T-helper 2 cell treated with Interferon-gamma antibody and Interleukin-4, amounts not matched to agents 5 μg/mL and 100 μg/mL, for 36 hours (primary cell): Measurements from ENCODE around the gene VANGL1.
"Not testable (repeated sequence)": the region's sequence is repeated elsewhere in the genome, so short reads cannot be mapped to it uniquely, and the experiment has no call there.

Source experiments
- DNase-seq: peaks from one replicate; pipeline ENCODE4 v3.0.0; 2021; ENCODE audit warnings: low spot score
- H3K27ac Mint-ChIP-seq: one replicate; pipeline ENCODE4 v1.8.0; 2021; ENCODE audit warnings: mild to moderate bottlenecking, mixed read lengths
- H3K27me3 Mint-ChIP-seq: one replicate; pipeline ENCODE4 v1.8.0; 2021; ENCODE audit warnings: low read depth, mixed read lengths
- H3K36me3 Mint-ChIP-seq: one replicate; pipeline ENCODE4 v1.8.0; 2021; ENCODE audit warnings: low read depth, mixed read lengths
- H3K4me1 Mint-ChIP-seq: one replicate; pipeline ENCODE4 v1.8.0; 2021; ENCODE audit warnings: low read depth, mixed read lengths
- H3K4me3 Mint-ChIP-seq: one replicate; pipeline ENCODE4 v1.8.0; 2022; ENCODE audit warnings: mild to moderate bottlenecking, moderate library complexity, mixed read lengths
- H3K9me3 Mint-ChIP-seq: one replicate; pipeline ENCODE4 v1.8.0; 2021; ENCODE audit warnings: mixed read lengths

VANGL1 gene

GRCh38 chr1:115632251-115633026, 9.3 kb upstream of the VANGL1 start:
- DNase-seq, result no peak
- Mint-ChIP-seq H3K4me3 (no peak overlapping the region), H3K4me1 (no peaks in the 10 kb centered on the region), H3K9me3 (peaks cover 31% of the 10 kb centered on the region), H3K27me3 (peaks cover 57% of the 10 kb centered on the region), H3K36me3 (peaks cover 1% of the 10 kb centered on the region), H3K27ac (no peak overlapping the region)

- H3K36me3 Mint-ChIP-seq, H3K4me1 Mint-ChIP-seq, H3K4me3 Mint-ChIP-seq, DNase-seq, H3K27ac Mint-ChIP-seq: not testable (repeated sequence)
- Mint-ChIP-seq H3K27me3 (peaks cover 60% of the 10 kb centered on the region), H3K9me3 (peaks cover 34% of the 10 kb centered on the region)
These were observed 8.2 kb upstream of the VANGL1 start for GRCh38 chr1:115633606-115634005.

- H3K9me3 Mint-ChIP-seq, result peaks cover 51% of the 10 kb centered on the region
These were observed 4.5 kb upstream of the VANGL1 start for GRCh38 chr1:115637247-115637646.

GRCh38 chr1:115640384-115640783, 1.4 kb upstream of the VANGL1 start:
- no peak overlapping the region for H3K27ac Mint-ChIP-seq
- H3K4me3 Mint-ChIP-seq, result peak overlapping the region; percentile 18
- H3K27me3 Mint-ChIP-seq, result peaks cover 40% of the 10 kb centered on the region
- H3K36me3 Mint-ChIP-seq, result peaks cover 23% of the 10 kb centered on the region
- peaks cover 21% of the 10 kb centered on the region for H3K4me1 Mint-ChIP-seq
- DNase-seq, result no peak
- H3K9me3 Mint-ChIP-seq, result peaks cover 41% of the 10 kb centered on the region

More at GRCh38 chr1:115637247-115637646, 4.5 kb upstream of the VANGL1 start:
- H3K4me3 Mint-ChIP-seq, DNase-seq, H3K27ac Mint-ChIP-seq, H3K4me1 Mint-ChIP-seq: not testable (repeated sequence)
- peaks cover 55% of the 10 kb centered on the region for H3K27me3 Mint-ChIP-seq
- peaks cover 13% of the 10 kb centered on the region for H3K36me3 Mint-ChIP-seq

GRCh38 chr1:115642168-115643072, 650 bp downstream of the VANGL1 start:
- peaks cover 28% of the 10 kb centered on the region for H3K27me3 Mint-ChIP-seq
- peaks cover 25% of the 10 kb centered on the region for H3K9me3 Mint-ChIP-seq
- DNase-seq, result peak; percentile 49
- peak overlapping the region; percentile 75 for H3K27ac Mint-ChIP-seq
- H3K36me3 Mint-ChIP-seq, result peaks cover 23% of the 10 kb centered on the region
- H3K4me1 Mint-ChIP-seq, result peaks cover 21% of the 10 kb centered on the region
- peak overlapping the region; percentile 90 for H3K4me3 Mint-ChIP-seq

GRCh38 chr1:115643225-115643624, 1.5 kb downstream of the VANGL1 start:
- H3K4me3 Mint-ChIP-seq, result peak overlapping the region; percentile 90
- peaks cover 20% of the 10 kb centered on the region for H3K9me3 Mint-ChIP-seq
- DNase-seq, result no peak
- H3K27ac Mint-ChIP-seq, result peak overlapping the region; percentile 75
- peaks cover 22% of the 10 kb centered on the region for H3K27me3 Mint-ChIP-seq
- peaks cover 23% of the 10 kb centered on the region for H3K36me3 Mint-ChIP-seq
- peaks cover 21% of the 10 kb centered on the region for H3K4me1 Mint-ChIP-seq

GRCh38 chr1:115643666-115644065, 1.9 kb downstream of the VANGL1 start:
- Mint-ChIP-seq H3K27ac (no peak overlapping the region), H3K4me1 (peaks cover 21% of the 10 kb centered on the region), H3K4me3 (peak overlapping the region; percentile 90), H3K9me3 (peaks cover 16% of the 10 kb centered on the region), H3K27me3 (peaks cover 18% of the 10 kb centered on the region), H3K36me3 (peaks cover 23% of the 10 kb centered on the region)
- DNase-seq, result no peak

- no peak overlapping the region for H3K4me3 Mint-ChIP-seq
- H3K4me1 Mint-ChIP-seq, result peaks cover 21% of the 10 kb centered on the region
- DNase-seq, result no peak
- peaks cover 15% of the 10 kb centered on the region for H3K9me3 Mint-ChIP-seq
- H3K27ac Mint-ChIP-seq, result no peak overlapping the region
- peaks cover 23% of the 10 kb centered on the region for H3K36me3 Mint-ChIP-seq
- peaks cover 16% of the 10 kb centered on the region for H3K27me3 Mint-ChIP-seq
These were observed 2.3 kb downstream of the VANGL1 start for GRCh38 chr1:115644109-115644508.

GRCh38 chr1:115647047-115647446, 5.3 kb downstream of the VANGL1 start:
- Mint-ChIP-seq H3K36me3 (peaks cover 15% of the 10 kb centered on the region), H3K27me3 (peaks cover 4% of the 10 kb centered on the region), H3K27ac (no peak overlapping the region), H3K4me3 (no peak overlapping the region), H3K4me1 (peaks cover 17% of the 10 kb centered on the region), H3K9me3 (no peaks in the 10 kb centered on the region)
- no peak for DNase-seq

GRCh38 chr1:115647507-115647906, 5.7 kb downstream of the VANGL1 start:
- peak; percentile 22 for DNase-seq
- Mint-ChIP-seq H3K4me3 (no peak overlapping the region), H3K27ac (no peak overlapping the region), H3K27me3 (peaks cover 4% of the 10 kb centered on the region), H3K4me1 (peaks cover 17% of the 10 kb centered on the region), H3K36me3 (peaks cover 18% of the 10 kb centered on the region), H3K9me3 (no peaks in the 10 kb centered on the region)

- no peak overlapping the region for H3K27ac Mint-ChIP-seq
- peaks cover 4% of the 10 kb centered on the region for H3K27me3 Mint-ChIP-seq
- DNase-seq, result no peak
- peaks cover 15% of the 10 kb centered on the region for H3K36me3 Mint-ChIP-seq
- no peak overlapping the region for H3K4me3 Mint-ChIP-seq
- peaks cover 11% of the 10 kb centered on the region for H3K4me1 Mint-ChIP-seq
- no peaks in the 10 kb centered on the region for H3K9me3 Mint-ChIP-seq
These were observed 6.3 kb downstream of the VANGL1 start for GRCh38 chr1:115647919-115648650.

- Mint-ChIP-seq H3K27ac (no peak overlapping the region), H3K36me3 (peaks cover 15% of the 10 kb centered on the region), H3K9me3 (no peaks in the 10 kb centered on the region), H3K27me3 (peaks cover 4% of the 10 kb centered on the region), H3K4me1 (peaks cover 8% of the 10 kb centered on the region), H3K4me3 (no peak overlapping the region)
- peak; percentile 51 for DNase-seq
These were observed 7.2 kb downstream of the VANGL1 start for GRCh38 chr1:115648717-115649691.

- Mint-ChIP-seq H3K4me3 (no peak overlapping the region), H3K27me3 (peaks cover 4% of the 10 kb centered on the region), H3K36me3 (peaks cover 18% of the 10 kb centered on the region), H3K27ac (no peak overlapping the region), H3K4me1 (peaks cover 11% of the 10 kb centered on the region), H3K9me3 (no peaks in the 10 kb centered on the region)
- no peak for DNase-seq
These were observed 8.2 kb downstream of the VANGL1 start for GRCh38 chr1:115649964-115650363.
